ENCODE measurements around the gene RAB3GAP1. TPM values are rescaled to one million over a fixed set of nuclear protein-coding genes. Genes with fewer than 3 reads are reported as not detected.
"Not testable (repeated sequence)": the region's sequence is repeated elsewhere in the genome, so short reads cannot be mapped to it uniquely, and the experiment has no call there.

The RAB3GAP1 gene
- total RNA-seq, 2 experiments from 2014 or later = 10.3 to 10.7 TPM

GRCh38 chr2:135121016-135121657, 69.0 kb downstream of the RAB3GAP1 start:
- Mint-ChIP-seq H3K27ac (no peak overlapping the region), H3K27me3 (ENCODE audit: low read depth) (no peaks in the 10 kb centered on the region), H3K4me1 (ENCODE audit: low read depth) (no peaks in the 10 kb centered on the region), H3K36me3 (ENCODE audit: low read depth) (peaks cover 8% of the 10 kb centered on the region), H3K4me3 (no peak overlapping the region), H3K9me3 (ENCODE audit: insufficient read depth) (no peaks in the 10 kb centered on the region)
- ATAC-seq (no peak), DNase-seq (no peak)
- ChIA-PET POLR2A (interaction anchor here (0.5 to 0.7 kb wide), 2 partner anchors 8 to 137 kb away, joined by 3 read pairs; no protein-coding TSS in a partner anchor), CTCF (no interaction called here)

- H3K9me3 Mint-ChIP-seq (ENCODE audit: insufficient read depth); CTCF ChIA-PET; H3K4me1 Mint-ChIP-seq (ENCODE audit: low read depth): not testable (repeated sequence)
Observed at GRCh38 chr2:135121658-135122039, 69.6 kb downstream of the RAB3GAP1 start.

GRCh38 chr2:135124924-135125886, 73.1 kb downstream of the RAB3GAP1 start:
- peaks cover 27% of the 10 kb centered on the region for H3K36me3 Mint-ChIP-seq (ENCODE audit: low read depth)
- H3K9me3 Mint-ChIP-seq (ENCODE audit: insufficient read depth) = no peaks in the 10 kb centered on the region
- H3K27ac Mint-ChIP-seq = no peak overlapping the region
- no peaks in the 10 kb centered on the region for H3K4me1 Mint-ChIP-seq (ENCODE audit: low read depth)
- DNase-seq (no peak), ATAC-seq (no peak)
- ChIA-PET CTCF (interaction anchor here (1.1 to 1.2 kb wide), 2 partner anchors 10 to 121 kb away, joined by 3 to 4 read pairs; no protein-coding TSS in a partner anchor), POLR2A (interaction anchor here (0.6 kb wide), 1 partner anchor 115 kb away, joined by 3 read pairs; no protein-coding TSS in a partner anchor)
- no peak overlapping the region for H3K4me3 Mint-ChIP-seq
- H3K27me3 Mint-ChIP-seq (ENCODE audit: low read depth) = no peaks in the 10 kb centered on the region

More at GRCh38 chr2:135121658-135122039, 69.6 kb downstream of the RAB3GAP1 start:
- not testable (repeated sequence) for H3K4me3 Mint-ChIP-seq; DNase-seq; H3K36me3 Mint-ChIP-seq (ENCODE audit: low read depth); H3K27me3 Mint-ChIP-seq (ENCODE audit: low read depth); H3K27ac Mint-ChIP-seq; ATAC-seq
- POLR2A ChIA-PET = interaction anchor here (0.5 to 0.7 kb wide), 2 partner anchors 9 to 137 kb away, joined by 3 read pairs; no protein-coding TSS in a partner anchor

- no peaks in the 10 kb centered on the region for H3K9me3 Mint-ChIP-seq (ENCODE audit: insufficient read depth)
Observed at GRCh38 chr2:135125940-135126339, 73.8 kb downstream of the RAB3GAP1 start.

GRCh38 chr2:135130751-135131150, 78.7 kb downstream of the RAB3GAP1 start:
- Mint-ChIP-seq H3K27ac (no peak overlapping the region), H3K27me3 (ENCODE audit: low read depth) (no peaks in the 10 kb centered on the region), H3K36me3 (ENCODE audit: low read depth) (peaks cover 47% of the 10 kb centered on the region)

More at GRCh38 chr2:135125940-135126339, 73.8 kb downstream of the RAB3GAP1 start:
- ATAC-seq = no peak
- Mint-ChIP-seq H3K4me3 (no peak overlapping the region), H3K27me3 (ENCODE audit: low read depth) (no peaks in the 10 kb centered on the region), H3K4me1 (ENCODE audit: low read depth) (no peaks in the 10 kb centered on the region), H3K27ac (no peak overlapping the region), H3K36me3 (ENCODE audit: low read depth) (peaks cover 27% of the 10 kb centered on the region)
- ChIA-PET POLR2A (no interaction called here), CTCF (interaction anchor here (1.1 kb wide), 1 partner anchor 122 kb away, joined by 4 read pairs; no protein-coding TSS in a partner anchor)
- DNase-seq = no peak

GRCh38 chr2:135132314-135132713, 80.2 kb downstream of the RAB3GAP1 start:
- H3K4me3 Mint-ChIP-seq = no peak overlapping the region
- H3K27ac Mint-ChIP-seq = no peak overlapping the region
- no peak for ATAC-seq
- ChIA-PET CTCF (interaction anchor here (1.4 kb wide), 1 partner anchor 17 kb away, joined by 4 read pairs; no protein-coding TSS in a partner anchor), POLR2A (no interaction called here)
- H3K4me1 Mint-ChIP-seq (ENCODE audit: low read depth) = no peaks in the 10 kb centered on the region
- no peaks in the 10 kb centered on the region for H3K9me3 Mint-ChIP-seq (ENCODE audit: insufficient read depth)
- no peaks in the 10 kb centered on the region for H3K27me3 Mint-ChIP-seq (ENCODE audit: low read depth)
- no peak for DNase-seq
- H3K36me3 Mint-ChIP-seq (ENCODE audit: low read depth) = peaks cover 52% of the 10 kb centered on the region

More at GRCh38 chr2:135130751-135131150, 78.7 kb downstream of the RAB3GAP1 start:
- ChIA-PET CTCF (no interaction called here), POLR2A (no interaction called here)
- H3K9me3 Mint-ChIP-seq (ENCODE audit: insufficient read depth) = no peaks in the 10 kb centered on the region
- no peak overlapping the region for H3K4me3 Mint-ChIP-seq
- DNase-seq (no peak), ATAC-seq (no peak)
- H3K4me1 Mint-ChIP-seq (ENCODE audit: low read depth) = no peaks in the 10 kb centered on the region

GRCh38 chr2:135140606-135141005, 88.5 kb downstream of the RAB3GAP1 start:
- Mint-ChIP-seq H3K36me3 (ENCODE audit: low read depth) (peaks cover 53% of the 10 kb centered on the region), H3K4me1 (ENCODE audit: low read depth) (no peaks in the 10 kb centered on the region), H3K9me3 (ENCODE audit: insufficient read depth) (peaks cover 18% of the 10 kb centered on the region), H3K4me3 (no peak overlapping the region), H3K27ac (no peak overlapping the region), H3K27me3 (ENCODE audit: low read depth) (no peaks in the 10 kb centered on the region)
- ChIA-PET CTCF (no interaction called here), POLR2A (no interaction called here)
- ATAC-seq (no peak), DNase-seq (no peak)

- peaks cover 43% of the 10 kb centered on the region for H3K36me3 Mint-ChIP-seq (ENCODE audit: low read depth)
Observed at GRCh38 chr2:135142323-135142722, 90.2 kb downstream of the RAB3GAP1 start.

GRCh38 chr2:135144343-135144742, 92.3 kb downstream of the RAB3GAP1 start:
- Mint-ChIP-seq H3K4me3 (no peak overlapping the region), H3K4me1 (ENCODE audit: low read depth) (no peaks in the 10 kb centered on the region), H3K36me3 (ENCODE audit: low read depth) (peaks cover 42% of the 10 kb centered on the region), H3K27ac (no peak overlapping the region), H3K27me3 (ENCODE audit: low read depth) (no peaks in the 10 kb centered on the region), H3K9me3 (ENCODE audit: insufficient read depth) (peaks cover 18% of the 10 kb centered on the region)
- DNase-seq (no peak), ATAC-seq (no peak)
- POLR2A ChIA-PET = no interaction called here
- CTCF ChIA-PET = no interaction called here

More at GRCh38 chr2:135142323-135142722, 90.2 kb downstream of the RAB3GAP1 start:
- Mint-ChIP-seq H3K4me1 (ENCODE audit: low read depth) (no peaks in the 10 kb centered on the region), H3K9me3 (ENCODE audit: insufficient read depth) (peaks cover 18% of the 10 kb centered on the region), H3K4me3 (no peak overlapping the region), H3K27ac (no peak overlapping the region), H3K27me3 (ENCODE audit: low read depth) (no peaks in the 10 kb centered on the region)
- ATAC-seq (no peak), DNase-seq (no peak)
- ChIA-PET POLR2A (no interaction called here), CTCF (no interaction called here)

- Mint-ChIP-seq H3K27me3 (ENCODE audit: low read depth) (no peaks in the 10 kb centered on the region), H3K4me1 (ENCODE audit: low read depth) (peaks cover 9% of the 10 kb centered on the region), H3K36me3 (ENCODE audit: low read depth) (peaks cover 31% of the 10 kb centered on the region), H3K27ac (no peak overlapping the region), H3K9me3 (ENCODE audit: insufficient read depth) (no peaks in the 10 kb centered on the region), H3K4me3 (no peak overlapping the region)
- ChIA-PET POLR2A (no interaction called here), CTCF (no interaction called here)
- DNase-seq (no peak), ATAC-seq (no peak)
Observed at GRCh38 chr2:135149251-135149650, 97.2 kb downstream of the RAB3GAP1 start.

- ATAC-seq (no peak), DNase-seq (no peak)
- ChIA-PET POLR2A (interaction anchor here (0.7 kb wide), 1 partner anchor 34 kb away, joined by 3 read pairs; no protein-coding TSS in a partner anchor), CTCF (no interaction called here)
- H3K27me3 Mint-ChIP-seq (ENCODE audit: low read depth) = no peaks in the 10 kb centered on the region
- no peak overlapping the region for H3K27ac Mint-ChIP-seq
- no peak overlapping the region for H3K4me3 Mint-ChIP-seq
- H3K4me1 Mint-ChIP-seq (ENCODE audit: low read depth) = peaks cover 18% of the 10 kb centered on the region
- peaks cover 35% of the 10 kb centered on the region for H3K36me3 Mint-ChIP-seq (ENCODE audit: low read depth)
- no peaks in the 10 kb centered on the region for H3K9me3 Mint-ChIP-seq (ENCODE audit: insufficient read depth)
Observed at GRCh38 chr2:135150725-135151124, 98.6 kb downstream of the RAB3GAP1 start.

- POLR2A ChIA-PET = interaction anchor here (0.7 kb wide), 1 partner anchor 33 kb away, joined by 3 read pairs; no protein-coding TSS in a partner anchor
- no peak for DNase-seq
- Mint-ChIP-seq H3K36me3 (ENCODE audit: low read depth) (peaks cover 38% of the 10 kb centered on the region), H3K4me3 (no peak overlapping the region), H3K9me3 (ENCODE audit: insufficient read depth) (no peaks in the 10 kb centered on the region), H3K27me3 (ENCODE audit: low read depth) (no peaks in the 10 kb centered on the region), H3K27ac (no peak overlapping the region), H3K4me1 (ENCODE audit: low read depth) (peaks cover 18% of the 10 kb centered on the region)
- ATAC-seq = no peak
- CTCF ChIA-PET = interaction anchor here (0.6 kb wide), 1 partner anchor 52 kb away, joined by 3 read pairs; no protein-coding TSS in a partner anchor
Observed at GRCh38 chr2:135151615-135152014, 99.5 kb downstream of the RAB3GAP1 start.

Measured in activated CD8-positive, alpha-beta T cell treated with anti-CD3 and anti-CD28 coated beads, Interleukin-2, amount 10 ng/mL, durations not matched to agents 7 days and 5 days (primary cell).